GM12872 (cell line): ENCODE data around the gene ORC1.

Experiments
- TF ChIP-seq, protein P1 (sequence below): IDR thresholded peaks from 3 replicates; pipeline ENCODE4 v1.5.1; 2011; ENCODE audit warnings: low read depth, mild to moderate bottlenecking, low read length, moderate library complexity; ENCODE audit not compliant: insufficient read depth

The ORC1 gene

DNA sequence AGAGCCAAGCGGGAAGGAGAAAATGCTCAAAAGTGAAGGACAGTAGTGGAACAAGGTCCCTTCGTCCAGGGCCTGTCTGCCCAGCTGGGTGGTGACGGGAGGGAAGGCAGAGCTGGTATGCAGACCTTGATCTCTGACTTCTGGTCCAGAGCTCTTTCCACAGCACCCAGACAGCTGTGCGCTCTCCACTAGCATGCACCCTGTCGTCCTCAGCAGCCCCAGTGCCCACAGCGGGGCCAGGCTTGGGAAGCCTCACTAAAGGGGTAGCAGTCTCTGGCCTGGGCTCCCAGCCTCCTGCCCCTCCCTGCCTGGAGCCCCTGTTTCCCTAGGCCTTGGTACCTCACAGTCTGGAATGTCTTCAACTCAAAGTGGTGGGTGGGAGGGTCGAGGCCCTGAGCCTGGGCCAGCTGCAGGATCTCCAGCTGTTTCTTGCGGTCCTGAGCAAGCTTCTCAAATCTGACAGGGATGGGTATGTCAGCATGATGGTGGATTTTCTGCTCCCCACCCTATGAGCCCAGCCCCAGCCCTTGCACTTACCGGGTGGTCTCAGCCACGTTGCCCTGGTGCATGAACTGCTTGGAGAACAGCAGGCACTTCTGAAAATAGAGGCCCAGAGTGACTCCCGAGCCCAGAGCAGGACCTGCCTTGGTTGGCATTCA is 48.2 kb downstream of the ORC1 start:
- TF ChIP-seq, protein P1, sequence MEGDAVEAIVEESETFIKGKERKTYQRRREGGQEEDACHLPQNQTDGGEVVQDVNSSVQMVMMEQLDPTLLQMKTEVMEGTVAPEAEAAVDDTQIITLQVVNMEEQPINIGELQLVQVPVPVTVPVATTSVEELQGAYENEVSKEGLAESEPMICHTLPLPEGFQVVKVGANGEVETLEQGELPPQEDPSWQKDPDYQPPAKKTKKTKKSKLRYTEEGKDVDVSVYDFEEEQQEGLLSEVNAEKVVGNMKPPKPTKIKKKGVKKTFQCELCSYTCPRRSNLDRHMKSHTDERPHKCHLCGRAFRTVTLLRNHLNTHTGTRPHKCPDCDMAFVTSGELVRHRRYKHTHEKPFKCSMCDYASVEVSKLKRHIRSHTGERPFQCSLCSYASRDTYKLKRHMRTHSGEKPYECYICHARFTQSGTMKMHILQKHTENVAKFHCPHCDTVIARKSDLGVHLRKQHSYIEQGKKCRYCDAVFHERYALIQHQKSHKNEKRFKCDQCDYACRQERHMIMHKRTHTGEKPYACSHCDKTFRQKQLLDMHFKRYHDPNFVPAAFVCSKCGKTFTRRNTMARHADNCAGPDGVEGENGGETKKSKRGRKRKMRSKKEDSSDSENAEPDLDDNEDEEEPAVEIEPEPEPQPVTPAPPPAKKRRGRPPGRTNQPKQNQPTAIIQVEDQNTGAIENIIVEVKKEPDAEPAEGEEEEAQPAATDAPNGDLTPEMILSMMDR: no peak

DNA sequence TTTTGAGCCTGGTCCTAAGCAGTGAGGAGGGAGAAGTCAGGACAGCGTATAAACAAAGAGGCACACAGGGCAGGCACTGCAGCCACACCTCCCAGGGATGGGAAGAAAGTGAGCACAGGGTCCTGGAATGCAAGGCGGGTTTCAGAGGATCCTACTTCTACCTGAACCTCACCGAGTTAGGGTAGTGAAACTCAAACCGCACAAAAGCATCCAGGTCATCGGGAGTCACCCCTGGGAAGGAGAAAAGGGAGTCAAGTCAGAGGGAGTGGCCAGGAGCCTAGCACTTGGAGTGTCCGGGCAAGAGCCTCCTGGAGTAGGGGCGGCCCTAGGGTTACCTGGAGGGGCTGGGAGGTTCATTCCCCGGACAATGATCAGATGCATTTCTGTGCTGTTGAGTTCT is 48.8 kb downstream of the ORC1 start:
- TF ChIP-seq, protein P1: no peak

DNA sequence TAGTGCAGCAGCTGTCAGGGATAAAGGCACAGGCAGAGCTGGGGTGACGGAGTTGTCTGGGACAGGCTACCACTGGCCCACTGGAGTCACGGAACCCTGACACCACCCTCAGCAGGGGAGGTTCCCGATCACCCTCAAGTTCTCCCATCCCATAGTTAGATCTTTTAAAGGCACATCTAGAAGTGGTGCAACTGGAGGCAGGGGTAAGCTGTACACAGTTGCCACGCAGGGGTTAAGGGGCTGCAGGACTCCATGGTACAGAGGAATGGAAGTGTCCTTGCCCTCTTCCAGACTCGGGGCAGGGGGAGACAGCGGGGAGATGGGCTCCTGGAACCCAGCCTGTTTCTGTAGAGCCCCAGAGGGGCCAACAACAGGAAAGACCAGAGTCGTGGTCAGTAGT is 51.5 kb downstream of the ORC1 start:
- TF ChIP-seq, protein P1: no peak

DNA sequence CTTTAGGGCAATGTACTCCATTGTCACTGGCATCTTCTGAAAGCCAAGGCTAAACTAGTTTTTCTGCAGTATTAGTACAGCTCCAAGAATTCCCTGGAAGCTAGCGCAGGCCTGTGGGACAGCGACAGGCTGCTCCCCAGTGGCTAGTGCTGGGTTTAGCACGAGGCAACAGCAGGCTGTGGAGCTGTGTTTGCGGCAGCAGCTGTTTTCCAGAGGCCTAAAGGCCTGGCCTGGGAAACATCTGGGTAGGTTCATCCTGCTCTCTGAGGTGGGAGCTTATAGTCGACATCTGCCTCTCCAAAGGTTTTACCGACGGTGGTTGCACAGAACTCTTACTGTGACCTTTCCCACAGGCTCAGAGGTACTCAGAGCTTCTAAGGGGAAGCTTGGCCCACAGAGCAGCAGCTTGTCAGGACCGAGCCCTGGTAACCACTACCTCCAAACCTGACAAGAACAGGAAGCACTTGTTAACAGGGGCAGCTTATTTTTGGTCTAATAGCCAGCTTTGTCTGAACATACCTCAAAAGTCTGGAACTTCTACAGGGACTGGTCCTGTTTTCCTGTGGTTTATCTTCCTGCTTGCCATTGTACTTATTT is 55.4 kb downstream of the ORC1 start:
- TF ChIP-seq, protein P1: no peak

DNA sequence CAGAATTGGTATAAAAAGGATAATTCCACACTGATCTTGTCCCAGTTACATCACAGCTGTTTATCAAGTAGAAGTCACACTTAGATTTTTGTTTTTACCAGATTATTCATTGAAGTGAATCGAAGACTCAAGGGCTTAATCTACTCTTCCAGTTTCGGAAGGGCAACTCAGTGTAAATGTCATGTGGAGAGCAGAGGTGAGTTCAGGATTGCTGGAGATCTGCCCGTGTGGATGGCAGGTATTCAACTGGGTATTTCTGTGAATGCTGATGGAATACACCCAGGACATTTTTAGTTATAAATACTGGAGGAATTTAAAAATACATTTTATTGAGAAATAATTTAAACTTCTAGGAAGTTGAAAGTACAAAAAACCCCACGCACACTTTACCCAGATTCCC is 57.6 kb downstream of the ORC1 start:
- TF ChIP-seq, protein P1: no peak

DNA sequence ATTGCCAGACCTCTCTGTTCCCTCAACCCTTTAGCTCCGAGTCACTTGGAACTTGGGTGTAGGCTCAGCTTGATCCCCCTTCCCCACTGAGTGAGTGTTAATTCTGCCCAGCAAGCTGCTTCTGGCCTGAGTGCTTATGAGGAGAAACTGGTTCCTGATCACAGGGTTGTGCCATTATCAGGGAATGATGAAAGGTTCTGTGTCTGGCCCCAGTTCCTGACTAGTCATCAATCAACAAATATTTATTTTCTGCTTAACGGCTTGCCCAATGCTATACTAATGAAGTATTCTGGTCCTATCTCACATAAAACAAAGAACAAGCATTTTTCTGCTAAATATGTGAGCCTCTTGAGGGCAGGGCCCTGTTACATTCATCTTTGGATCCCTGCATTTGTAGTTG is 59.0 kb downstream of the ORC1 start:
- TF ChIP-seq, protein P1: no peak

DNA sequence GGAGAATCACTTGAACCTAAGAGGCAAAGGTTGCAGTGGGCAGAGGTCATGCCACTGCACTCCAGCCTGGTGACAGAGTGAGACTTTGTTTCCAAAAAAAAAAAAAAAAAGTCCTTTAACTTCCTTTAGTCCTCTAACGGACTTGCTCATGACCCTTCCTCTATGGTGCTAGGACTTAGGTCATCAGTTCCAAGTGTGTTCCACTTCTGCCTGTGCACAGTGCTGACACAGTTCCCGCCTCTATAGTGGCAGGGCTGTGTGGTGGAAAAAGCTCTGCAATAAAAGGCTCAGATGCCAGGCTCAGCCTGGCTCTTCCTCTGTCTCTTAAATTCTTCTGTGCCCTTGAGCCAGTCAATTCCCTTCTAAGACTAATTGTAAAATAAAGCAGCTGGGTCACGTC is 60.2 kb downstream of the ORC1 start:
- TF ChIP-seq, protein P1: no peak
